Measurements from ENCODE around the gene CDK6.
"Not testable (repeated sequence)": the region's sequence is repeated elsewhere in the genome, so short reads cannot be mapped to it uniquely, and the experiment has no call there.

CDK6 gene

DNA sequence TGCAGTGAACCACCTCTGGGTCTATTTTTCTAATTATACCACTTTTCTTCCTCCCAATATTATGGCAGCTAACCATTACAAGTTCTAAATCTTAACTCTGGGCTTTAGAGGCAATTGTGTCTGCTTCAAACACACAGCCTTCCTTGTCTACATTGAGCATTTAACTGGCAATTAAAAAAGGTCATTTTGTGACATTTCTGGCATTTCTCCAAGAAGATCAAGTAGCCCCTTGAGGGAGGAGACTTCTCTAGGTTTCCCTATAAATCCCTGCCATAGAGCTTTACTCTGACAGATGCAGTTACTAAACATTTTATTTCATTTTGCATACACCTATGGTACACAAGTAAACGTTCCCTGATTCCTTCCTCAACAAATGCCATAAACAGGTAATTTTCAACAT, 212.8 kb downstream of the CDK6 start:
- no peak for DNase-seq (ENCODE audit: low read depth in 2 of 2)

DNA sequence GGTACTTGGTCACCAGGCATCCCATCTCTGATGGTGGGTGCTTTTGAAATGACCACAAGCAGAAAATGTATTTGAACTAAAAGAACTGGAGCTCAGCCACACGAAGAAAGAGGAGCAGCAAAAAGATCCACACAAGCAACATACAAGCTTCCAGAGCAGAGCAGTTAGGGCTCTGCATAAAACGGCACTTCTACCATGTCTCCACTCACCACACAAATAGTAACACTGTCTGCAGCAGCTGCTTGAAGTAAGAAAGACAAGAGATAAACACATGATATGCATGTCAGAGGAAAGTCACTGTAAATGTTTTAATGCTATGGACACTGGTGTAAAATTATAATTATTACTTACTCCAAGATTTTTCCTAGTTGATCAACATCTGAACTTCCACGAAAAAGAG, 213.7 kb downstream of the CDK6 start:
- no peak for DNase-seq (ENCODE audit: low read depth in 2 of 2)

DNA sequence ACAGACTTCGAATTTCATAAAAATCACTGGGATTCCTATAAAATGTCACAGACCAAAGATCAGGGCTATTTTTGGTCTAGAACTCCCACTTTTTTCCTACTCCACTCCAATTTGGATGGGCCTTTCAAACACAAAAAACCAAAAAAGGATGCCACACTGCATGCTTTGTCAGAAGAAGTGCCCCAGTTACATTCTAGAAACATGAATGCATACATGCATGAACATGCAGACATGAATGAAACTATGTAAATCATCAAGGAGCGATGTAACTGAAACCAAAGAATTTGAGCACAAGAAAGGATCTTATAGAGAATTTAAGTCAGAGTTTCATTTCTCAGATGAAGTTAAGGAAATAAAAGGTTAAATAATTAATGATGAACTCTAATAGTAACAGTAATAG, 214.3 kb downstream of the CDK6 start:
- no peak for DNase-seq (ENCODE audit: low read depth in 2 of 2)

DNA sequence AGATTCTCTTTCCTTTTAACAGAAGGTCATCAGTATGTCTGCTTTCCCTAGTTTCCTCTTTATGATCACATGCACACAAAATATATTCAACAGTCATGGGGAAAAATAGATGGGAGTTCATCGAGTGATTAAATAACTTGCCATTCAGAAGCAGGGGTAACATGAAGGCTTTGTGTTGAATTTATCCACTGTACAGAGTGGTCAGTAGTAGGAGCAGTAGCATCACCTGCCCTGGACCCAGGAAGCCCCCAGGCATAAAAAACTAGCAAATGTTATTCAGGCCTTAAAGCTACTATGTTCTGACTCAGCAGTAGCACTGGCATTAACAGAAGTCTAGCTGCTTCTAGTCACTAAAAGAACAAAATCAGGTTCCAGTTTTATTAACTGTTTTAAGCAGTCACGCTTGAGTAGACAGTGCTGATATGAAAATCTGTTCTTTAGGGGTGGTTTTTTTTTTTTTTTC, 214.8 kb downstream of the CDK6 start:
- DNase-seq (ENCODE audit: low read depth in 2 of 2), result no peak

DNA sequence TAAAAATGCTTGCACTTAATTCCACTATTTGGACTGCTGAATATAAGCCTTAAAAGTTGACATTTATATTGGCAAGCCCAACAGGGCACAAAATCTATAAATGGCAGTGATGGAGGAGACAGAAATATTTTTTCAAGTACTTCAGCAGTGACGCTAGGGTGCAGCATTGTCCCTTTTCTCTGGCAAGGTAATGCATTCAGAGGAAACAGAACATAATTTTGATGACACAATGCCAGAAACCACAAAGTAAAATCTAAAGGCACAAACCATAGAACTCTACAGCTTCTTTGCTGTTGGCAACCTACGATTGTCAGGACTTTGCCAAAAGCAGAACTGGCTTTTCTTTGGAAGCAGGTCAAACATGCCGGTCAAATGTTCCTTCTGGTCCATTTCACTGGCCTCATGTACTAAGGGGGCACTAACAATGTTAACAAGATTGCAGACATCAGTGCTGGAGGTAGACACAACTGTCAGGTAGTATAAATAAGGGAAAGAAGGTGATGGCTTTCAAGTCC, 215.3 kb downstream of the CDK6 start:
- peak; percentile 66 to 69 for DNase-seq (ENCODE audit: low read depth in 2 of 2)

DNA sequence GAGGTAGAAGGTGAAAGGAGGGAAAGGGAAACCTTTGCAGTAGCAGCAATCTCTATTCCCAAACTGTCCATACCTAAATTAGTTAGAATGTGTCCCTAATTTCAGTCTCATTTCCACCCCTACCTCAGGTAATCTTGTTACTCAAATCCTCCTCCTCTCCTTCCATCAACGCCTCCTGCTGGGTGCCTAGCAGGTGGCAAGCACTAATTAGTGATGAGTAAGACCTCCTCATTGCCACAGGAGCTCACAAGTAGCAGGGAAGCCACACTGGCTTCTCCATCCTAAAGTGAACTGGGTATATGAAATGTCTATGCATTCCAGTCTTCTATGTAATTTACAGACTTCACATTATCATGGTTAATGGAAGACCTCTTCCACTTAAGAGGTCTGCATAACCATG, 220.5 kb downstream of the CDK6 start:
- DNase-seq (ENCODE audit: low read depth in 2 of 2), result no peak

DNA sequence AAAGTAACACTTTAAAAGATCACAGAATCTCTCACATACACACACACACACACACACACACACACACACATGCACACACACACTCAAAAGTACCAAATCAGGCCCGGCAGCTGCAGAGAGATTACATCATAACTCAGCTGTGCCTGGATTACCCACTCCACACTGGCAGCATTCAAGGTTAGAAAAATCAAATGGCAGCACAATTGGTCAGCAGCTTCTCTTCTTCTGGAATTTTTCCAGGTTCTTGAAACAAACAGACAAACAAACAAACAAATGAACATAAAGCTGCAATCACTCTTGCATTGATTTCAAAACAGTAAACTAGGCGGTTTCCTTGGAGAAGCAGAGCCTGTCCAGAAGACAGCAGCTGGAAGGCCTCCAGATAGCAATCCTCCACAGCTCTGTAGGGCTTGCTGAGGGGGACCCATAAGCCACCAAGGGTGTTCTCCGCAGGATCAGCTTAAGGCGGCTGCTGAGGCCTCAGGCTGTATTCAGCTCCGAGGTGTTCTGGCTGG, 221.7 kb downstream of the CDK6 start:
- DNase-seq (ENCODE audit: low read depth in 2 of 2), result no peak

DNA sequence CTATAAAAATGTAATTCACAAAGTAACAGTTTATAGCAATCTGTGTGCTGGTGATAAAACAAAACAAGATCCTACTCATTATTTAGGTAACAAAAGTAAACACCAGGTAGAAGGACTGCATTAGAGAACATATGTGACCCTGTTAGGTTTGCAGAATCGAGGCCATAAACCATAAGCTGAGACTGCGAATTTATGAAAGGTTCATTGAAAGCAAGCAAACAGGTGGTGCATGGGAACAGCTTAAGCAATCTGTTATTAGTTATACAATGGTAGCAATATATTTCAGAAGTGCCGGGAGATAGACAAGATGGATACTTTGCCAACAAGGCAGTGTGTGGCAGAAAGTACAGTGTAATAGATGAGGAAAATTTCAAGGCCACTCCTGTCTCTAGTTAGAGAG, 222.7 kb downstream of the CDK6 start:
- DNase-seq (ENCODE audit: low read depth in 2 of 2), result no peak

DNA sequence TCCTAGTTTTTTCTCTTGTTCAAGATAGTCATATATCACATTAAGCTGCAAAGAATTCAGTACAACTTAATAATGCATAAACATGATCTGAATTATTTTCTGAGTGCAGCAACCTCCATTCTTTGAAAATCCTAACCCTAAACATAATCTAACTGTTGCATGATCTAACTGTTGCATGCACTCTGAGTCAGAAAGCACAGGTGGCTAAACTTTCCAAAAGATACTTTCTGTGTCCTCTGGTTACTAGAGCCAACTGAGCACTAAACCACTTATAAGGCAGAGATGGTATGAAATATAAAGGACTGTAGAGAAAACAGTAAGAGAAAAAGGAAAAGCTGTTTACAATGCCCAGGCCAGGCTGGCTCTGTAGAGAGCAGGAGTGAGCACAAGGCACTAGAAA, 223.2 kb downstream of the CDK6 start:
- no peak for DNase-seq (ENCODE audit: low read depth in 2 of 2)

DNA sequence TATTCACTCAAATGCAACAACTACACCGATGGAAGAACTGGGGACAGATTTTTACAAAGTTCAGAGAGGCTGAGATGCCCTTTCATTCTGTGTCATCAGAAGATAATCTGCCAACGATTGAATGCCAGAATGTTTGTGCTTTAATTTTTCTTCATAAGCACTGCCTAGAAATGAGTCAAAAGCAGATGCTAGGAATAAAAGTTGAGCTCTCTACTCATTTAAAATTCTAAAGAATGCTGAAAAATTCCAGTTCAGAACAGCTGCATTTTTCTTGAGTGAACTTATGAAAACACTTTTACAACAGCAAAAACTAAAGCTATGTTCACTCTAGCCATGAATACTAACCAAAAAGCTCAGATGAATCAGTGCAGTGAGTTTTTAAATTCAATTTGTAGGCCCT, 223.9 kb downstream of the CDK6 start:
- no peak for DNase-seq (ENCODE audit: low read depth in 2 of 2)

DNA sequence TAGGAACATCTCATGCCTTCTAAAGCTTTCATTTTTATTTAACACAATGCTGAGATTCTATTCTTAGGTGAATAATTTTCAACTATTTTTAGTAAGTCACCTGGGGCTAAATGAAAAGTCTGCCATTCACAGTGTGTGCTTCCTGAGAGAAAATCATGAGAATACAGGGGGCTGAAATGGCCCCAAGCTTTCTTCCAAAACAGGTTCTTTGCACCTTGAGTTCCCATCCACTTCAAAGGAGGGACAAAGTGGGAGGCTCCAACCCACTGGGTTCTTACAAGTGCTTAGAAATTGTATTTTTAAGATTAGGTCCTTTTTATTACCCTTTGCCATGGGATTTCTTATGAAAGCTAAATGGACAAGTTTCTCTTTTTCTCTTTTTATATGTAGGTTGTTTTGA, 224.6 kb downstream of the CDK6 start:
- no peak for DNase-seq (ENCODE audit: low read depth in 2 of 2)

DNA sequence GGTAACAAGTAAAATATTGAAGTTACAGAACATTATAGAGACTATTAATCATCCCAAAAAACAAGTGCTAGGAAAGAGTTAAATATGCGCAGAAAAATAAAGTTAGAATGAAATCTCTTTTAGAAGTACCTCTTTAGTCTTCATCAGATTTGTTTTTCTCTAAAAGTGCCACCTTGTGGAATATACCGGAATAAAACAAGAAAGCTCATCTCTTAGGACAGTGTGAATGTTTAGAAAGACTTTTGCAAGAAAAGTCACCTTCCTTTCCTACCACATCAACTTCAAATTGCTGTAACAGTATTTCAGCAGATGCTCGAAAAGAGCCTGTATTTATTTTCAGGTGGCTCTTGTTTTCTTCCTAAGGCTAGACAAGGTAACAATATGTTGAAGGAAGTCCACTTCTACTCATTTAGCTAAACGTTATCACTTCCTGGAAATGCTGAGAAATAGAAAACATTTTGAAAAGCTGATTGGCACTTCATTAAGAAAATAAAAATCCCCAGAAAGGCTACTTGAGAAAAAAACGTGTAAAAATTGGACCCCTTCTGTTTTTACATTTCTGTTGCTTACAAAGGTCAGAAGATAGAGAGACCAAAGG, 226.4 kb downstream of the CDK6 start:
- no peak for DNase-seq (ENCODE audit: low read depth in 2 of 2)

DNA sequence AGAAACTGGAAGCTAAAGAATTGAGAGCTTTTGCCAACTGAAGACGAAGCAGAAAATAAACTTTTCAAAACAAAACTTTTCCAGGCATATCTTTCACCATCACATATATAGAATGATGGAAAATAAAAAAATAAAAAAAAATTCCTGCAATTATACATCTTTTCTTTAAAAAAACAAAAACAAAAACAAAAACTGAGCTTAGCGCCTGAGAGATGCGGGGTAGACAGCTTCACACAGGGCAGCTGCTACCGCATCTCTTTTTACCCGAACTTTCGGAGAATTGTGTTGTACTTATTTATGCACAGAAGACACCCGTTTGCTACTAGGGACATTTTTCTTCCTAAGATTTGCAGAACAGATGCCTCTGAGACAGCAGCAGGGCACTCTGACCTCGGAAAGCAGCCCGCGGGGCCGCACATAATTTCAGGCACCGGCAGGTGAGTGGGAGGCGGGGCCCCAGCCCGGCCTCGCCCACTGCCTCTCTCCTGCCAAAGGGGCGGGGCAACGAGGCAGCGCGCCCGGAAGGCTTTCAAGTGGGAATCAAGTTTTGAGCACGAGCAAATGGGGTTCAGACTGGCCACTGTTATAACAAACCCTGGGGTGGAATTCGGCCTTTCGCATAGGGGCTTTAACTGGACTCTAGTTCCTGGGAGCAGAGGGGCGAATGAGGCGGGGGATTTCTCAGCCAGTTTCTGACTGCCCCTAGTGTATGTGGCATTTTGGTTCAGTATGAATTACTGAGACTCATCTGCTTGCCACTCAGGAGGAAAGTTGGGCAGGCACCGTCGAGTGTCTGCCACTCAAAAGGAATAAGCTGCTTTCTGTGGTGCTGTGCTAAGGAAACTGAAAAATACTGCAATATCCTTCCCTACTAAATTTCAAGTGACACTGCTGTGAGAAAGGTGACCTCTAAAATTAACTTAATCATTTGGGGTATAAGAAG, 227.7 kb downstream of the CDK6 start:
- DNase-seq (ENCODE audit: low read depth in 2 of 2), result no peak

DNA sequence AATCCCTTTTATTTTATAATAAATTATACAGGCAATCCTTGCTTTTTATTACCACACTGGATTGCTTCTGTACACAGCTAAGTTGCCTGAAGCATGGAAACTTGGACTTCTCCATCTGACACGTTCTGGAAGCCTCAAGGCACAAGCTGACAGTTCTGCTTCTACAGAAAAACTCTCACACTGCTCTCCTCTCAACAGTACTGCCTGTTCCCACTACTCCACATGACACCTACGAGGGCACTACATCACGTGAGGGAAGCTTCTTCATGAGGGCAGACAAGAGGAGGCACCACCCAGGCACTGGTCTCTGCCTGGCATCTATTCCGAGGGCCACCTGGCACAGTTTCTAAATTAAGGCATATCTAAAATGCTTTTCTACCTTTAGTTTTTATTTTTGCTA, 229.4 kb downstream of the CDK6 start:
- no peak for DNase-seq (ENCODE audit: low read depth in 2 of 2)

DNA sequence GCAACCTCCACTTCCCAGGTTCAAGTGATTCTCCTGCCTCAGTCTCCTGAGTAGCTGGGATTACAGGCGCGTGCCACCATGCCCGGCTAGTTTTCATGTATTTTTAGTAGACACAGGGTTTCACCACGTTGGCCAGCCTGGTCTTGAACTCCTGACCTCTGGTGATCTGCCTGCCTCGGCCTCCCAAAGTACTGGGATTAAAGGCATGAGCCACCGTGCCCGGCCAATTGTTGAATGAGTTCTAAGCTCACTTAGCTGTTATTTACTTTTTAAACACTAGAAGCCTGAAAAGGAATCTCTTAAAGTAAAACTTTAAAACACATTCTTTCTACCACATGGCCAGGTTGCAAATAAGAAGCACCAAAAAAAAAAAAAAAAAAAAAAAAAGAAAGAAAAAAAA, 231.9 kb downstream of the CDK6 start:
- DNase-seq (ENCODE audit: low read depth in 2 of 2), result not testable (repeated sequence)

DNA sequence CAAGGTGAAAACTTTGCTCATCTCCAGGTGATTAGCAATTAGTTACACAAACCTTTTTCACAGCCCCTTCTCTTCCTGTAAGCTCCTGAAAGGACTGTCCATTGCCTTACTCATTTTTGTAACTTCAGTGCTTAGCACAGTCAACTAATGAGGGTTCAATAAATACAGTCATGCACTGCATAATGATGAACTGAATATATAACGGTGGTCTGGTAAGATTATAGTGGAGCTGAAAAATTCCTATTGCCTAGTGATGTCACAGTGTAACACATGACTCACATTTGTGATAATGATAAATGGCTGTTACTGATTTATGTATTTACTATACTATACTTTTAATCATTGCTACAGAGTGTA, 233.3 kb downstream of the CDK6 start:
- DNase-seq (ENCODE audit: low read depth in 2 of 2), result no peak

DNA sequence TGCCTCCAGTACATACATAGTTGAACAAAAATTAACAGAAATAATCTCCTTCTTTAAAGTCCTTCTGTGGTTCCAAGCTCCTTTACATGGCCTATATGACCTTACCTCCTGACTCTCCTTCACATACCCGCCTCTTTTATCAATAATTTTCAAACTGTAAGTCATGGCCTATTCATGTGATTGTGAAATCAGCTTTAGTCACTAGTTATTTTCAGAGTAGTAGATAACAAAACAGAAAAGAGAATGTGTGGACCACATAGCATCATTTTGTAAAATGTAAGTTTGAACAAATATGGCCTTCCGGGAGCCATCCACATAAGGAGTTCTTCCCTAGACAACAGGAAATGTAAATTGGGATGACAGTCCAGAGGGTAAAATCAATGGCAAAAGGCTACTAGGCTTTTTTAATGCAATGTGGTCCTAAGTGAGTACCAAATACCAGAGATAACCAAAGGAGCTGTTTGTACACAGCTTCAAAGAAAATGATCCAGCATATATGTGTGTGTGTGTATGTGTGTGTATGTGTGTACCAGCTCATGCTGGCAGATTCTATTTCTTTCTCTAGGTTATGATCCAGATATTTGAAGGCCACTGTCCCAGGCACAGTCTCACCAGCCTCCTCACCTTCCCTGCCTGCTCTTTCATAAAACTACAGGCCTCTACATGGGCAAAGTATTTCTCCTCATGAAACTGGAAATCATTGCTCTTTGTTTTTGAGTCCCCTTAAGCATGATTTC, 233.9 kb downstream of the CDK6 start:
- no peak for DNase-seq (ENCODE audit: low read depth in 2 of 2)

DNA sequence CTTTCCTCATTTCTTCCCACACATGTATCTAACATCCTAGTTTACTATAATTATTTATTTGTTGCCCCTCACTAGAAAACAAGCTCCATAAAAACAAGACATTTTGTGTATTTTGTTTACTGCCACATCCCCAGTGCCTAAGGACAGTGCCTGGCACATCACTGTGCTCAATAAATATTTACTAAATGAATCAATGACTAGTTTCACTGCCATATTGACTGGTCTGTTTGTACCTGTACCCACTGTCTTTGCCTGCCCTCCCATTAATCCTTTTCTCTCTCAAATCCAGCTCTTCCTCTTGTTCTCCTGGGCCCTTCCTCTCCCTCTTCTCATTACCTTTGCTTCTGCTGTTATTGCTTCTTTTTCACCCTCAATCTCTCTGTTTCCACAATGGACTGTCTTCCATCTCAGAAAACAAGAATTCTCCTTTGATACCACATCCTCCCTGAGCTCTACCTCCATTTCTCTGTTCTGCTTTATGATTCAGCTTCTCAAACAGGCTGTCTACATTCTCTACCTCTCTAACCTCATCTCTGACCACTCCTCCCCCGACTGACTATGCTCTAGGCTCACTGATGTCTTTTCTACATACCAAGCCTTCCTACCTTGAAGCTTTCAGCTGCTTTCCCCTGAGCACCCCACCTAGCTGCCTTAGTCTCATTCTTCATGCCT, 237.9 kb downstream of the CDK6 start:
- no peak for DNase-seq (ENCODE audit: low read depth in 2 of 2)

DNA sequence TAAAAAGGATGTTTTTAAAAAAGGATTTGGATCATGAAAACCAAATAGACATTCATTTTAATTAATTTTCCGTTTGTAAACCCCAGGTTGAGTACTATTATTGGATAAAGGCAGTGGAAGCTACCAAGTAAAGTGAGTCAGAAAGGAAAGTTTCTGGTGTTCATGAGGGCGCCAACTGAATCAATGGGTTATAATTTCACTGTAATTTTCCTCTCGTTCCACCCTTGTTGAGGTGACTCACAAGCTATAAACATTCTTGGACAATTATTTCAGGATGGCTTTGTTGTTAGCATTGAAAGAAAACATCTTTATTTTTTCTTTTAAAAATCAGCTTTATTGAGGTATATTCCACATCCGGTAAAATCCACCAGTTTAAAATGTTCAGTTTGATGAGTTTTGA, 241.1 kb downstream of the CDK6 start:
- no peak for DNase-seq (ENCODE audit: low read depth in 2 of 2)

DNA sequence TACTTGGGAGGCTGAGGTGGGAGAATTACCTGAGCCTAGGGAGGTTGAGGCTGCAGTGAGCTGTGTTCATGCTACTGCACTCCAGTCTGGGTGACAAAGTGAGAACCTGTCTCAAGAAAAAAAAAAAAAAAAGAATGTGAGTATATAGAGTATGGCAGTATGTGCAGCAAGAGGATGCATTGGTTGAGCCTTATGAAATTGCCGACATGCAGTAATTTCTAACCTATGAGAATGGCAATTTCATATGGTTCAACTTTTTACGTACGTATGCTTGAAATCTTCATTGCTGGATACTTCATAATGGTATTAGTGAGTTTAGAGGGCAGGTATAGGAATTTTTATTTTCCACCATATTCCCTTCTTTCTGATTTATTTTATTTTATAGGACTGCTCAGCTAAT, 241.6 kb downstream of the CDK6 start:
- no peak for DNase-seq (ENCODE audit: low read depth in 2 of 2)

DNA sequence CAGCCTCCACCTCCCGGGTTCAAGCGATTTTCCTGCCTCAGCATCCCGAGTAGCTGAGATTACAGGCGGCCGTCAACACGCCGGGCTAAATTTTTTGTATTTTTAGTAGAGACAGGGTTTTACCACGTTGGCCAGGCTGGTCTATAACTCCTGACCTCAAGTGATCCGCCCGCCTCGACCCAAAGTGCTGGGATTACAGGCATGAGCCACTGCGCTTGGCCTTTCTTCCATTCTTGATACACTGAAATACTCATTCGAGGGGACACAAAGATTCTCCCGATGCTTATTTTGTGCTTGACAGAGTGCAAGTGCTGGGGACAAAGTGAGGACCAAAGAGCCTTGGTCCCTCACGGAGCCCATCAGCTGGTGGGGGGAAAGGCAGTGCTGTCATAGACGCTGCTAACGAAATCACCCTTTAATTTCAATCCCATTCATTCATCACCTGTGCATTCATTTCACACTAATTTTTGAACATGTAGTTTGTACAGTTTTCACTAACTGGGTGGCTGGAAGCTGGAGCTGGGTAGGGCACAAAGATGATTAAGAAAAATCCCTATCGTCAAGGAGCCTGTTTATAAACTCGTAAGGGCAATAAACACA, 245.6 kb downstream of the CDK6 start:
- no peak for DNase-seq (ENCODE audit: low read depth in 2 of 2)
